Smooth muscle cell (in vitro differentiated cells): Measurements from ENCODE around the gene ZNF354C. TPM values are rescaled to one million over a fixed set of nuclear protein-coding genes. Genes with fewer than 3 reads are reported as not detected.

Experiments used
- DNase-seq: peaks from one replicate; lab custom pipeline; 2025; ENCODE audit not compliant: unreplicated experiment; lab: John Stamatoyannopoulos, UW
- H2AFZ ChIP-seq: fragments of 200-600 bp; sonication (generic); 2 replicates; pipeline ENCODE4 v1.6.0; 2016; ENCODE audit warnings: antibody characterized with exemption, low read depth, mild to moderate bottlenecking
- H3F3A ChIP-seq: fragments of 200-600 bp; sonication (generic); 2 replicates; pipeline ENCODE4 v1.6.0; 2017; ENCODE audit warnings: antibody characterized with exemption, low read depth
- H3K27ac ChIP-seq: fragments of 200-600 bp; sonication (generic); 2 replicates; pipeline ENCODE4 v1.5.1; 2016; ENCODE audit warnings: low read depth, mild to moderate bottlenecking
- H3K27me3 ChIP-seq: fragments of 200-600 bp; sonication (generic); 2 replicates; pipeline ENCODE4 v1.6.1; 2016; ENCODE audit warnings: low read depth, mild to moderate bottlenecking
- H3K36me3 ChIP-seq: fragments of 200-600 bp; sonication (generic); 2 replicates; pipeline ENCODE4 v1.5.1; 2016; ENCODE audit warnings: low read depth
- H3K4me1 ChIP-seq: fragments of 200-600 bp; sonication (generic); 2 replicates; pipeline ENCODE4 v1.5.1; 2016; ENCODE audit warnings: low read depth
- H3K4me2 ChIP-seq: fragments of 200-600 bp; sonication (generic); 2 replicates; pipeline ENCODE4 v1.6.0; 2016; ENCODE audit warnings: mild to moderate bottlenecking
- H3K4me3 ChIP-seq: fragments of 200-600 bp; sonication (generic); 2 replicates; pipeline ENCODE4 v1.5.1; 2016; ENCODE audit warnings: mild to moderate bottlenecking
- H3K79me2 ChIP-seq: fragments of 200-600 bp; sonication (generic); 2 replicates; pipeline ENCODE4 v1.6.0; 2016; ENCODE audit warnings: low read depth, mild to moderate bottlenecking
- H3K9ac ChIP-seq: fragments of 200-600 bp; sonication (generic); 2 replicates; pipeline ENCODE4 v1.6.0; 2016; ENCODE audit warnings: low read depth
- H3K9me3 ChIP-seq: fragments of 200-600 bp; sonication (generic); replicated peaks from 2 replicates; pipeline ENCODE4 v1.5.1; 2016; ENCODE audit warnings: low read depth
- H4K20me1 ChIP-seq: fragments of 200-600 bp; sonication (generic); 2 replicates; pipeline ENCODE4 v1.6.0; 2016; ENCODE audit warnings: low read depth
- WGBS: methylation state at CpG from one replicate; pipeline ENCODE4 v1.1.7; 2016; ENCODE audit warnings: low lambda C conversion rate; 5-methylcytosine and 5-hydroxymethylcytosine counted together
- polyA plus RNA-seq: library from polyadenylated mRNA; unstranded; fragments of >200 nt; fragmentation: Nextera tagmentation; extraction: Ambion mirVana; gene quantifications from 2 replicates; pipeline ENCODE4 v1.2.1, GENCODE V29; 2016
- total RNA-seq: library from RNA; depleted of rRNA; stranded (reverse); fragments of >200 nt; gene quantifications from 2 replicates; pipeline ENCODE4 v1.2.3, GENCODE V29; 2014
- TF ChIP-seq, protein P1 (sequence below): fragments of 200-600 bp; sonication (generic); IDR thresholded peaks from 2 replicates; pipeline ENCODE4 v1.5.1; 2017; ENCODE audit warnings: borderline replicate concordance, mild to moderate bottlenecking, antibody characterized with exemption; ENCODE audit not compliant: insufficient read depth, poor library complexity, severe bottlenecking

Gene ZNF354C
- total and polyA plus RNA-seq, 2 experiments from 2014 or later: 4.0 to 11.7 TPM

DNA sequence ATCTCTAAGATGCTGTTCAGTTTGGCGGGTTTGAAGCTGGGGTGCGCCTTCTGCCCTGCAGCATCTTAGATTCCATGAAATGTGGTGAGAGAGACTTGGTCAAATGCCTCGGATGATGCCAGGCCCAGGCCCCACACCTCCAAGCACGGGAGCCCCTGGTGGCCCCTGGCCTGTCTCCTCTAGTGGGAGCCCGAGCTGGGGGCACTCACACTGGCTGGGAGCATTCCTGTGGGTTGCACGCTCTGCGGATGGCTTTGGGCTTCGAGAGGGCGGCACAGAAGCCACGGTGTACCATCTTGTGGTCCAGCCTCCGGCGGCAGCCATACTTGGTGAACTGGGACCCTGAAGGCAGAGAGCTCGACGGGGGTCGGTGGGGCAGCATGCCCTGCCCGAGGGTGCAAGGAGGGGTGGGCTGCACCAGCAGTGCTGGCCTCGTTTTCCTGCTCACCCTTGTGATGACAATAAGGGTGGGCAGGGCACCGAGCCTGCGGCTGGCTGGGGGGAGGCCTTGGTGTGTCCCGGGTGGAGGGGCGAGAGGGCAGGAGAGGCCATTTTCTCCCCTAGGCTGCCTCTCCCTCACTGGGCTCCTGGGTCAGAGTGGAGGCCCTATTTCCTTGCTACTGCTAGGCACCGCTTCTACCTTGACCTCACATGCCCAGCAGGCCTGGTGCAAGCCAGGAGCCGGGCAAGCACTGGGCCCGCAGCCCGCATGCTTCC is 65.8 kb downstream of the ZNF354C start:
- no peaks in the 10 kb centered on the region for H3K4me1 ChIP-seq
- no peak for DNase-seq
- H3K36me3 ChIP-seq: no peaks in the 10 kb centered on the region
- H3K4me3 ChIP-seq: no peak overlapping the region
- no peaks in the 10 kb centered on the region for H4K20me1 ChIP-seq
- H3F3A ChIP-seq: no peaks in the 10 kb centered on the region
- WGBS: 96% methylated on average over 23 of the region's 25 CpGs
- no peak overlapping the region for H3K4me2 ChIP-seq
- TF ChIP-seq, protein P1, sequence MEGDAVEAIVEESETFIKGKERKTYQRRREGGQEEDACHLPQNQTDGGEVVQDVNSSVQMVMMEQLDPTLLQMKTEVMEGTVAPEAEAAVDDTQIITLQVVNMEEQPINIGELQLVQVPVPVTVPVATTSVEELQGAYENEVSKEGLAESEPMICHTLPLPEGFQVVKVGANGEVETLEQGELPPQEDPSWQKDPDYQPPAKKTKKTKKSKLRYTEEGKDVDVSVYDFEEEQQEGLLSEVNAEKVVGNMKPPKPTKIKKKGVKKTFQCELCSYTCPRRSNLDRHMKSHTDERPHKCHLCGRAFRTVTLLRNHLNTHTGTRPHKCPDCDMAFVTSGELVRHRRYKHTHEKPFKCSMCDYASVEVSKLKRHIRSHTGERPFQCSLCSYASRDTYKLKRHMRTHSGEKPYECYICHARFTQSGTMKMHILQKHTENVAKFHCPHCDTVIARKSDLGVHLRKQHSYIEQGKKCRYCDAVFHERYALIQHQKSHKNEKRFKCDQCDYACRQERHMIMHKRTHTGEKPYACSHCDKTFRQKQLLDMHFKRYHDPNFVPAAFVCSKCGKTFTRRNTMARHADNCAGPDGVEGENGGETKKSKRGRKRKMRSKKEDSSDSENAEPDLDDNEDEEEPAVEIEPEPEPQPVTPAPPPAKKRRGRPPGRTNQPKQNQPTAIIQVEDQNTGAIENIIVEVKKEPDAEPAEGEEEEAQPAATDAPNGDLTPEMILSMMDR: no peak
- no peaks in the 10 kb centered on the region for H3K79me2 ChIP-seq
- no peaks in the 10 kb centered on the region for H3K27me3 ChIP-seq
- no peak overlapping the region for H3K27ac ChIP-seq
- H3K9me3 ChIP-seq: no peaks in the 10 kb centered on the region
- no peak overlapping the region for H3K9ac ChIP-seq
- H2AFZ ChIP-seq: no peak overlapping the region

GRCh38 chr5:179126506-179126991 is 66.4 kb downstream of the ZNF354C start:
- Histone ChIP-seq H3K9me3 (no peaks in the 10 kb centered on the region), H3K36me3 (no peaks in the 10 kb centered on the region)
- WGBS: 88% methylated on average over 14 of the region's 14 CpGs

GRCh38 chr5:179127136-179128040 is 67.2 kb downstream of the ZNF354C start:
- H3K27me3 ChIP-seq: no peaks in the 10 kb centered on the region
- no peaks in the 10 kb centered on the region for H4K20me1 ChIP-seq
- no peak overlapping the region for H2AFZ ChIP-seq
- no peak overlapping the region for H3K4me3 ChIP-seq
- H3K27ac ChIP-seq: no peak overlapping the region
- TF ChIP-seq, protein P1: no peak
- no peaks in the 10 kb centered on the region for H3K9me3 ChIP-seq
- no peaks in the 10 kb centered on the region for H3K79me2 ChIP-seq
- no peak overlapping the region for H3K4me2 ChIP-seq
- H3F3A ChIP-seq: no peaks in the 10 kb centered on the region
- 93% methylated on average over 18 of the region's 21 CpGs for WGBS
- no peaks in the 10 kb centered on the region for H3K36me3 ChIP-seq
- no peaks in the 10 kb centered on the region for H3K4me1 ChIP-seq
- H3K9ac ChIP-seq: no peak overlapping the region
- DNase-seq: no peak

More at GRCh38 chr5:179126506-179126991, 66.4 kb downstream of the ZNF354C start:
- Histone ChIP-seq H3K4me2 (no peak overlapping the region), H3K9ac (no peak overlapping the region), H2AFZ (no peak overlapping the region), H3K27me3 (no peaks in the 10 kb centered on the region), H3F3A (no peaks in the 10 kb centered on the region), H3K4me3 (no peak overlapping the region), H3K4me1 (no peaks in the 10 kb centered on the region), H3K27ac (no peak overlapping the region), H4K20me1 (no peaks in the 10 kb centered on the region), H3K79me2 (no peaks in the 10 kb centered on the region)
- TF ChIP-seq, protein P1: no peak
- no peak for DNase-seq
